Mesothelial cell of epicardium (in vitro differentiated cells): ENCODE data around the gene ATP5ME. TPM values are rescaled to one million over a fixed set of nuclear protein-coding genes. Genes with fewer than 3 reads are reported as not detected.

Source experiments
- DNase-seq, 2 experiments: peaks; one replicate each; pipeline ENCODE4 v3.0.0; 2021; ENCODE audit warnings: low spot score in 2 of 2; ENCODE audit not compliant: unreplicated experiment in 2 of 2
- H3K27ac Mint-ChIP-seq: 2 replicates; pipeline ENCODE4 v1.8.0; 2021; ENCODE audit warnings: mixed read lengths
- H3K27me3 Mint-ChIP-seq: 2 replicates; pipeline ENCODE4 v1.8.0; 2021; ENCODE audit warnings: low read depth, mixed read lengths
- H3K36me3 Mint-ChIP-seq: 2 replicates; pipeline ENCODE4 v1.8.0; 2021; ENCODE audit warnings: mixed read lengths
- H3K4me1 Mint-ChIP-seq: 2 replicates; pipeline ENCODE4 v1.8.0; 2021; ENCODE audit warnings: mixed read lengths
- H3K4me3 Mint-ChIP-seq: 2 replicates; pipeline ENCODE4 v1.8.0; 2021; ENCODE audit warnings: mild to moderate bottlenecking, moderate library complexity, mixed read lengths
- H3K9me3 Mint-ChIP-seq: 2 replicates; pipeline ENCODE4 v1.8.0; 2021; ENCODE audit warnings: mixed read lengths
- total RNA-seq: library from RNA; stranded (reverse); gene quantifications from 3 replicates; pipeline ENCODE4 v1.2.1, GENCODE V29; 2021
- TF ChIP-seq, protein P1 (sequence below): fragments of 200-600 bp; sonication (generic); IDR thresholded peaks from one replicate; pipeline ENCODE4 v1.5.0; 2021; ENCODE audit warnings: antibody characterized with exemption; ENCODE audit not compliant: unreplicated experiment

The ATP5ME gene
- total RNA-seq, 1 donor from 2014 or later: 212 TPM

DNA sequence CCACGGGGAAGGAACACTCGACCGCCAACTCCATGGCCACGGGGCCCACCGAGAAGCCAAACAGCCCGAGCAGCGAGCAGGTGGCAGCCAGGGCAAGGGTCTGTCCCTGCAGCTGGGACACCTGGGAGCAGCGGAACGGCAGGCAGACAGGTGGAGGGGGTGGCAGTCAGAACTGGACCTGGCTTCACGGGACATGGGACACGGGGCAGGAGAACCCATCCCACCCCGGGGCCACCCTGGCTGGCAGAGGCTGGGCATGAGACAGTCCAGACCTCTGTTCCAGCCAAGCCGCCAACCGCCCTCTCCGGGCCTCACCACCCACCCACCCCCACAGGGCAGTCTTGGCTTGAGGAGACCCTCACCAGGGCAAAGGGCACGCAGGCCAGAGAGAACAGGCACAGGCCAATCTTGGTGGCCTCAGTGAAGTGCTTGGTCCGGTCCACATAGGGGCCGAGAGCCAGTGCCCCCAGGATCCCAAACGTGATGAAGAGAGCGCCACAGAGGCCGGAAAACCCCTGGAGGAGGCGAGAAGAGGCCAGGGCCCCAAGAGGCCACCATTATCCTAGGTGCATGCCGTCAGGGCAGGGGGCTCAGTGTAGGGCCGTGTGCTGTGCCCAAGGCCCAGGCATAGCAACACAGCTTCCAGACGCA lies 9.3 kb upstream of the ATP5ME start:
- no peak for DNase-seq
- H3K4me3 Mint-ChIP-seq: no peak overlapping the region
- H3K4me1 Mint-ChIP-seq: peaks cover 7% of the 10 kb centered on the region
- TF ChIP-seq, protein P1, sequence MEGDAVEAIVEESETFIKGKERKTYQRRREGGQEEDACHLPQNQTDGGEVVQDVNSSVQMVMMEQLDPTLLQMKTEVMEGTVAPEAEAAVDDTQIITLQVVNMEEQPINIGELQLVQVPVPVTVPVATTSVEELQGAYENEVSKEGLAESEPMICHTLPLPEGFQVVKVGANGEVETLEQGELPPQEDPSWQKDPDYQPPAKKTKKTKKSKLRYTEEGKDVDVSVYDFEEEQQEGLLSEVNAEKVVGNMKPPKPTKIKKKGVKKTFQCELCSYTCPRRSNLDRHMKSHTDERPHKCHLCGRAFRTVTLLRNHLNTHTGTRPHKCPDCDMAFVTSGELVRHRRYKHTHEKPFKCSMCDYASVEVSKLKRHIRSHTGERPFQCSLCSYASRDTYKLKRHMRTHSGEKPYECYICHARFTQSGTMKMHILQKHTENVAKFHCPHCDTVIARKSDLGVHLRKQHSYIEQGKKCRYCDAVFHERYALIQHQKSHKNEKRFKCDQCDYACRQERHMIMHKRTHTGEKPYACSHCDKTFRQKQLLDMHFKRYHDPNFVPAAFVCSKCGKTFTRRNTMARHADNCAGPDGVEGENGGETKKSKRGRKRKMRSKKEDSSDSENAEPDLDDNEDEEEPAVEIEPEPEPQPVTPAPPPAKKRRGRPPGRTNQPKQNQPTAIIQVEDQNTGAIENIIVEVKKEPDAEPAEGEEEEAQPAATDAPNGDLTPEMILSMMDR: no peak
- no peaks in the 10 kb centered on the region for H3K36me3 Mint-ChIP-seq
- H3K27ac Mint-ChIP-seq: no peak overlapping the region
- H3K27me3 Mint-ChIP-seq: no peaks in the 10 kb centered on the region
- no peaks in the 10 kb centered on the region for H3K9me3 Mint-ChIP-seq

- peak overlapping the region; percentile 34 for H3K4me3 Mint-ChIP-seq
- no peaks in the 10 kb centered on the region for H3K27me3 Mint-ChIP-seq
- no peak for DNase-seq
Observed at GRCh38 chr4:682490-683172, 8.6 kb upstream of the ATP5ME start.

GRCh38 chr4:681736-682451 lies 7.8 kb upstream of the ATP5ME start:
- H3K4me1 Mint-ChIP-seq: peaks cover 2% of the 10 kb centered on the region
- TF ChIP-seq, protein P1: no peak
- H3K36me3 Mint-ChIP-seq: no peaks in the 10 kb centered on the region
- peak overlapping the region; percentile 34 for H3K4me3 Mint-ChIP-seq
- no peaks in the 10 kb centered on the region for H3K9me3 Mint-ChIP-seq
- no peak overlapping the region for H3K27ac Mint-ChIP-seq
- H3K27me3 Mint-ChIP-seq: no peaks in the 10 kb centered on the region
- peak in 1 of 2 experiments; percentile 38 for DNase-seq

More at GRCh38 chr4:682490-683172, 8.6 kb upstream of the ATP5ME start:
- H3K36me3 Mint-ChIP-seq: no peaks in the 10 kb centered on the region
- no peaks in the 10 kb centered on the region for H3K9me3 Mint-ChIP-seq
- peaks cover 3% of the 10 kb centered on the region for H3K4me1 Mint-ChIP-seq
- H3K27ac Mint-ChIP-seq: no peak overlapping the region
- TF ChIP-seq, protein P1: no peak

DNA sequence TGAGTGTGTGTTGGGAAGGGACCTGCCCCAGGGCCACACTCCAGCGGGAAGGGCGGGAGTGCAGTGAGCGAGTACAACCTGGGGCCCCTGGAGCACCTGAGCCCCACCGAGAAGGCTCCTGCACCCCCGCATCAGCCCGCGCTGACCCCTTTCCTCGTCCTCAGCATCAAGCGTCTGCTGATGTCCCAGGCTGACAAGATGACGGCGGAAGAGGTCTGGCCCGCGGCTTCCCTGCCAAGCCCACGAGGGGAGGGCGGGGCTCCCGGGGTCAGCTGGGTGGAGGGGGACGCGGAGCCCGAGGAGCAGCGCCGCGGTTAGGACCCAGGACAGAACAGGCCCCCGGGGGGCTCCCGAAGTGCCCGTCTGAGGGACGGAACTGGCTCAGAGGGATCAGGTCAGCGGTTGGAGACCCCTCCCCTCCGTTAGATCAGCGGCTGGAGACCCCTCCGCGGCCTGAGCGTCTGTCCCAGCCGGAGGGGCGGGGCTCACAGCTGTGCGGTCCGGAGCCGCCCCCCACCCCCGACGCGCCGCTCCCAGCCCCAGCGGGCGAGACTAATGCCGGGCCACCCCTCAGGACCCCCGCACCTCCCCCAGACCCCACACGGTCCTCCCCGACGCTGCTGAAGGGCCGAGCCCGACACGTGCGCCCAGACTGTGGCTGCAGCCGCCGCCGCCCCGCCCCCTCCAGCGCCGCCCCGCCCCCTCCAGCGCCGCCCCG lies 7.0 kb upstream of the ATP5ME start:
- Mint-ChIP-seq H3K36me3 (no peaks in the 10 kb centered on the region), H3K9me3 (no peaks in the 10 kb centered on the region), H3K27ac (no peak overlapping the region), H3K4me1 (peaks cover 4% of the 10 kb centered on the region), H3K4me3 (peak overlapping the region; percentile 58), H3K27me3 (no peaks in the 10 kb centered on the region)
- DNase-seq: peak in 1 of 2 experiments; percentile 21
- TF ChIP-seq, protein P1: no peak

GRCh38 chr4:680551-680927 lies 6.5 kb upstream of the ATP5ME start:
- Mint-ChIP-seq H3K27ac (no peak overlapping the region), H3K4me1 (peaks cover 8% of the 10 kb centered on the region), H3K36me3 (no peaks in the 10 kb centered on the region), H3K27me3 (no peaks in the 10 kb centered on the region), H3K9me3 (no peaks in the 10 kb centered on the region), H3K4me3 (peak overlapping the region; percentile 58)
- TF ChIP-seq, protein P1: no peak
- DNase-seq: peak in 1 of 2 experiments; percentile 17
